Stimulated activated CD8-positive, alpha-beta memory T cell treated with anti-CD3 and anti-CD28 coated beads, Interleukin-15, amount 100 ng/mL, for 24 hours (primary cell): ENCODE data around the gene MEGF8.

Experiments
- DNase-seq: peaks from one replicate; pipeline ENCODE4 v3.0.0-alpha.2; 2020; ENCODE audit warnings: low read depth

The MEGF8 gene

GRCh38 chr19:42286349-42287016 lies 39.0 kb upstream of the MEGF8 start:
- no peak for DNase-seq

GRCh38 chr19:42287017-42287826 lies 38.2 kb upstream of the MEGF8 start:
- no peak for DNase-seq

- DNase-seq = no peak
Observed at GRCh38 chr19:42287827-42288107, 37.7 kb upstream of the MEGF8 start.

GRCh38 chr19:42288387-42288786 lies 37.0 kb upstream of the MEGF8 start:
- DNase-seq = no peak

GRCh38 chr19:42288881-42289555 lies 36.4 kb upstream of the MEGF8 start:
- DNase-seq = no peak

GRCh38 chr19:42289556-42290041 lies 35.8 kb upstream of the MEGF8 start:
- no peak for DNase-seq

- no peak for DNase-seq
Observed at GRCh38 chr19:42290136-42290522, 35.3 kb upstream of the MEGF8 start.

- no peak for DNase-seq
Observed at GRCh38 chr19:42290523-42291434, 34.7 kb upstream of the MEGF8 start.

- no peak for DNase-seq
Observed at GRCh38 chr19:42291435-42291810, 34.0 kb upstream of the MEGF8 start.

- no peak for DNase-seq
Observed at GRCh38 chr19:42292042-42292960, 33.1 kb upstream of the MEGF8 start.

GRCh38 chr19:42292963-42293362 lies 32.5 kb upstream of the MEGF8 start:
- DNase-seq = no peak

GRCh38 chr19:42293540-42293939 lies 31.9 kb upstream of the MEGF8 start:
- DNase-seq = no peak

GRCh38 chr19:42293948-42294347 lies 31.5 kb upstream of the MEGF8 start:
- no peak for DNase-seq

GRCh38 chr19:42294471-42295137 lies 30.8 kb upstream of the MEGF8 start:
- DNase-seq = no peak

- DNase-seq = no peak
Observed at GRCh38 chr19:42295342-42295741, 30.1 kb upstream of the MEGF8 start.

- DNase-seq = peak; percentile 83
Observed at GRCh38 chr19:42295831-42296525, 29.5 kb upstream of the MEGF8 start.

- no peak for DNase-seq
Observed at GRCh38 chr19:42297039-42297438, 28.4 kb upstream of the MEGF8 start.

- no peak for DNase-seq
Observed at GRCh38 chr19:42301646-42302203, 23.7 kb upstream of the MEGF8 start, which contains the start of gene PRR19. Gene PRR19, plus strand, starts transcription at chr19:42302132. Its CDS starts 7,453 bp downstream, at chr19:42309585.

- DNase-seq = no peak
Observed at GRCh38 chr19:42303101-42303464, 22.4 kb upstream of the MEGF8 start.
